ENCODE results near the gene ZNF605.
"Not testable (repeated sequence)": the region's sequence is repeated elsewhere in the genome, so short reads cannot be mapped to it uniquely, and the experiment has no call there.

Gene ZNF605

DNA sequence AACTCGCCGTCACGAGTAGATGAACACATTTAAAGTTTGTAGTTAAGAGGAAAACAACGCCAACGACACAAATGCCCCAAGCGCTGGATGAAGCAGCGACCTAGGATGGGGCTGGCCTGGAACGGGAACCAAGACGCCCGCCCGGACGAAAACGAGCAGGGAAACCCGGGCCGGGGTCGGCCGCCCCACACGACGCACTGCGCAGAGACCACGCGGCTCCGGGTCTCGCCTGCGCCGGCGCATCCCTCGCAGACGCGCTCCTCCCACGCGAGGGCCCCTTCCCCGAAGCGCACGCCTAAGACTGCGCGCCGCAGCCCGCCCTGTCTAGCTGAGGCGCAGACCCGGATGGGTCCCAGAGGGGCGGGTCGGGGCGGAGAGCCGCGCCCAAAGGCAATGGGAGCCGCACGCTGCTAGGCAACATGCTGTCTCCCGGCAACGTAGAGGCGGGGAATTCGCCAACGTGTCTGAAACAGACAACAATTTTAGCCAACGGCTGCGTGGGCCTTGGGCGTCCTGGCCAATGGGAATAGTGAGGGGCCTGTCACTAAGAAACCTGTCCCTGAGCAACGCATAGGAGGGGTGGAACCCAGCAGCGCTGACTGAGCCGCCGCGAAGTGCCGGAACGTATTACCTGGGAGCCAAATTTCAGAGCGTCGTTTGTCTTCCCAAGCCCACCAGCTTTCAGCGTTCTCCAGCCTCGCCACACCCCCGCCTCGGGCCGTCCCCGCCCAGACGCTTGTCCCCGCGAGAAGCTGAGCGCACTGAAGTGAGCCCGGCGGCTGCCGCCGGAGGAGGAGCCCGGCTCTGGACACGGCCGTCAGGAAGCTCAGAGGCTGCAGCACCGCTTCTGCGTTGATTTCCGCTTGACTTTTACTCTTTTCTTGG, 47.7 kb downstream of the ZNF605 start:
- in situ Hi-C loops (cut with MboI; ENCODE audit: low sequenced_read_pairs) = no loop called here

DNA sequence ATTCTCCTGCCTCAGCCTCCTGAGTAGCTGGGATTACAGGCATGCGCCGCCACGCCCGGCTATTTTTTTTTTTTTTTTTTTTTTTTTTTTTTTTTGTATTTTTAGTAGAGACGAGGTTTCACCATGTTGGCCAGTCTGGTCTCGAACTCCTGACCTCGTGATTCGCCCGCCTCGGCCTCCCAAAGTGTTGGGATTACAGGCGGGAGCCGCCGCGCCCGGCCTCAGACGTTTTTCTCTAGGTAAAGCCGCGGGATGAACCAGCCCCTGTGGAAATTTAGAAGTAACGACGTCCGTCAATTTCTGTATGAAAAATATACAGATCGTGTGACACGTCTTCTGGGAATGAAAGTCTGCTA, 48.3 kb downstream of the ZNF605 start:
- in situ Hi-C loops (cut with MboI; ENCODE audit: low sequenced_read_pairs) = not testable (repeated sequence)

DNA sequence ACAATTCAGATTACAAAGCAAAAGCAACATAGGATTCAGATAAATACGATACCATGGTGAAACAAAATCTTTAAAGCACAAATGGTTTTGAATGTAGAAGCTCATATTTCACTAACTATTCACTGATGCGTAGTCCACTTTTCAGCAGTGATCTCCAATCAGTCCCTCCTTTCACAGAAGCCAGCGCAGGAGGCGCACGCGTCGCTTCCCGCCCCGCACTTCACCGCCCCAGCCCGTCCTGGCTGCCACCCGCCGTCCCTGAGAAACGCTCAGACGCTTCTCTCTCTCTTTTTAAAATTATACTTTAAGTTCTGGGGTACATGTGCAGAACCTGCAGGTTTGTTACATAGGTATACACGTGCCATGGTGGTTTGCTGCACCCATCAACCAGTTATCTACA, 48.9 kb downstream of the ZNF605 start:
- in situ Hi-C loops (cut with MboI; ENCODE audit: low sequenced_read_pairs) = no loop called here

DNA sequence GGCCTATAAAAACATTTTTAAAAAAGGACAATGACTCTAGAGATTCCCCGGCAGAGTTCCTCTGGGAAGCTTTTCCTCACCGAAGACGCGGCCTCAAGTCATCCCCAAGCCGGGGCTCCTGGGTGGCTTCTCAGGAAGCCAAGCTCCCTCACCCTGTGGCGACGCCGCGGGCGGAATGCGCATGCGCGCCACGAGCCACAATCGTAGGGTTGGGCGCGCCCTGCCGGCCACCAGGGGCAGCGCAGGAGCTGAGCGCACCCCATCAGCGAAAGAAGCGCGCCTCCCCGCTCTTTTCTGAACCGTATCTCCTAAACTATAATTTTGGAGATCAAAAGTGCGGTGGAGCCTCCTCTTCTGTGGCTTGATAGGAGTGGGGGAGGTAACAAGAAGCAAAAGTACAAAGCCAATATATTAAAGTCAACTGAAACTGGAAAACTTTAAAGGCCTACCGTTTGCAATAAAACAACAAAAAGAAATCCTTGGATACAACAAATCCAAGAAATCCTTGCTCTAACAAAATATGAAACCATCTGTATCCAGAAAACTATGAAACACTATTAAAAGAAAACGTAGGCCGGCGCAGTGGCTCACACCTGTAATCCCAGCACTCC, 51.3 kb downstream of the ZNF605 start:
- in situ Hi-C loops (cut with MboI; ENCODE audit: low sequenced_read_pairs) = no loop called here

DNA sequence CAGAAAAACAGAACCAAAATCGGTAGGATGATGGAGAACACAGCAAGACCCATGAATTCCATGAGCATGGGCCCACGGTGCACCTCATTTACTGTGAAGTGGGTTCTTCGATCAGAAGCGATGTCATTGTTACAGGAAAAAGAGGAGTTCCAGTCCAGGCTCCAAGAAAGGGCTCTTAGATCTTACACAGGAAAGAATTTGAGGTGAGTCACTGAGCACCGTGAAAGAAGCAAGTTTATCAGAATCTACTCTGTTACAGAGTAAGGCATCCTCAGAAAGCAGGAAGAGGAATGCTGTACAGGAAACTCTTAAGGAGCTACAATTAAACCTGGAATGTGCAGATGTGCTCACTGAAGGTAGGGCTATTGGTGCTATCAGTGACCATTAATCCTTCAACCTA, 57.1 kb downstream of the ZNF605 start:
- in situ Hi-C loops (cut with MboI; ENCODE audit: low sequenced_read_pairs) = no loop called here

DNA sequence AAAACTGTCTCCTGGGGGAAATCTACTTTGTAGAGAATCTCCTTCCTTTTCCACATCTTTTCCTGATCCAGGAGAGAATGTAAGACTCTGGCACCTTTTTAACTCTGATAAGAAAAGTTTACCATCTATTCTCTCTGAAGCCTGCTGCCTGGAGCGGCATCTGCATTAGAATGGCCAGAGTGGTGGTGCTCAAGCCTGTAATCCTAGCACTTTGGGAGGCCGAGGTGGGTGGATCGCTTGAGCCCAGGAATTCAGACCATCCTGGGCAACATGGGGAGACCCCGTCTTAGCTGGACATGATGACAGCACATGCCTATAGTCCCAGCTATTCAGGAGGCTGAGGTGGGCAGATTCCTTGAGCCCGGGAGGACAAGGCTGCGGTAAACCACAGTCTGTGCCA, 67.3 kb downstream of the ZNF605 start:
- in situ Hi-C loops (cut with MboI; ENCODE audit: low sequenced_read_pairs) = no loop called here

DNA sequence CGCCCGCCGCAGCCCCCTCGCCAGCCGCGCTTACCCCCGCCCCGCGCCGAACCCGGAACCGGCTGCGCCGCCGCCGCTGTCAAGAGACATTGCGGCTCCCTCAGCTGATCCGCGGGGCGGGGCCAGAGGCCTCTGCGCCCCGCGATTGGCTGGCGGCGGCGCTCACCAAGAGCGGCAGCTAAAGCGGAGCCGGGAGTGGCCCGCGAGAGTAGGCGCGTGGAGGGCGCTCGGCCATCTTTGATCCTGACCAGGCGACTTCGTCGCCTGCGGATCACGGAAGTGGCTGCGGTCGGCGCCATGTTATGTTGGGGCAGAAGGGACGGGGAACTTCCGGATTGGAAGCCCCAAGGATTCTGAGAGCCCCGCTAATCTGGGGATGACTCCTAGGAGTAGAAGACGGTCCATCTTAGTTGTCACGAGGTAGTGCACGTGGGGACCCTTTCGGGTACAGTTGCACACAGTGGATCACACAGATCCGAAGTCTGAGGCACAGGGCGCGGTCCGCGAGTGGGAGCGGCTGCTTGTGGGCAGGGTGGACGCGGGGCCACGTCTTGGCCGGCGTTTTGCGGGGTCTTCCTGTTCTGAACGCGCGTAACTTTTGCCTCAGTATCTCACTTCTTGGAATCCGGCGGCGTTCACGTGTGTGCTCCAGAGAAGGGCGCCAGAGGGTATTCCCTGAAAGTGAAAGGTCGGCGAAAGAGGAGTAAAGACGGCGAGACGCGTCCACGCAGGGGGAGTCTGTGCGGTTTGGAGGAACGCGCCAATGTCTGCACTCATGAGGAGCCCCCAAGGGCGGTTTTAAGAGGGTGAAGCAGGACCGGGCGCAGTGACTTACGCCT, 68.4 kb downstream of the ZNF605 start, which contains the start of gene CHFR:
Gene CHFR (minus strand): TSS at position 93 of the 839 bp plus-strand sequence. CDS start 277 bp downstream, outside the sequence.
- in situ Hi-C loops (cut with MboI; ENCODE audit: low sequenced_read_pairs) = no loop called here

DNA sequence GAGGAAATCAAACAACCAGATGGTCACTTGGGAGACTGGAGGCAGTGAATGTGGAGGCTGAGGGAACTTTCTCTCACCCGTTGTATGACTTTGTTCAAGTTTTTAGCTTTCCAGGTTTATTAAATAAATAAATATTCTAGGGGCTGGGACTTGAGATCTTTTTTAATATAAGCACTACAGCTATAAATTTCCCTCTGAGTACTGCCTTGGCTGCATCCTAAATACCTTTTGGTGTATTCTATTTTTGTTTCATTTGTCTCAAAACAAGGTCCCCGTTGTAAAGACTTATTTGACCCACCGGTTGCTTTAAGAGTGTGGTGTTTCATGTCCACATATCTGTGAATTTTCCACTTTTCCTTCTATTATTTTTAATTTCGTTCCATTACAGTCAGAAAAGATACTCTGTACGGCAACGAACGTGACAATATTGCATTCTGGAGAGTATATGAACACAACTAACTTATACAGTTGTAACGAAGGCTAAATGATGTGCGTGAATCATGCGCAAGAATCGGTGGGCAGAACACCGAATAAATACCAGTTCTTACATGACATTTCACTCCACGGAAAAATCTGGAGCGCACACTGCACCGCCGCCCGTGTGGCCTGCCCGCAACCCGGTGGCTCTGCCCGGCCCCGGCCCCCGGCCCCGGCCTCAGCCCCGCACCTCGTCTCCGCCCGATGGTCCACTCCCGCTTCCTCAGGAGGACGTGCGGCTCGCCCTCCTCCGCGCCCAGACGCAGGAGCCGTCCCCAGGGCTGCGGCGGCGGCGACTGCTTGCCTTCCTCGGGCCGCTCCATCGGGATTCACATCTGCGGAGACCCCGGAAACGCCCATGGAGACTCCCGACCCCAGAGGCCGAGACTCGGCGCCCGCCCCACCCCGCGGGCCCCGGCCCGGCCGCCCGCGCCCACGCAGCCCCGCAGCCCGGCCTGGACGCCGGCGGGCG, 69.3 kb downstream of the ZNF605 start:
- in situ Hi-C loops (cut with MboI; ENCODE audit: low sequenced_read_pairs) = no loop called here

DNA sequence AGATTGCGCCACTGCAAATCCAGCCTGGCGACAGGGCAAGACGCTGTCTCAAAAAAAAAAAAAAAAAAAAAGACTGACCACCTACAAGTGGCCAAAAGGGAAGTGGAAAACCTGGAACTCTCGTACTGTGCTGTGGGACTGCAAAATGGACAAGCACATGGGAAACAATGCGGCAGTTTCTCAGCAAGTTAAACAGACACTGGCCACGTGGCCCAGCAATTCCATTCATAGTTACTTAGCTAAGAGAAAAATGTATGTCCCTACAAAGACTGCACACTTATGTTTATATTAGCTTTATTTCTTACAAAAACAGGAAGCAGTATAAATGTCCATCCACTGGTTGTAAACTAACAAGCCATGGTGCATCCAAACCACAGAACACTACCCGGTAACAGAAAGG, 74.3 kb downstream of the ZNF605 start:
- in situ Hi-C loops (cut with MboI; ENCODE audit: low sequenced_read_pairs) = no loop called here

DNA sequence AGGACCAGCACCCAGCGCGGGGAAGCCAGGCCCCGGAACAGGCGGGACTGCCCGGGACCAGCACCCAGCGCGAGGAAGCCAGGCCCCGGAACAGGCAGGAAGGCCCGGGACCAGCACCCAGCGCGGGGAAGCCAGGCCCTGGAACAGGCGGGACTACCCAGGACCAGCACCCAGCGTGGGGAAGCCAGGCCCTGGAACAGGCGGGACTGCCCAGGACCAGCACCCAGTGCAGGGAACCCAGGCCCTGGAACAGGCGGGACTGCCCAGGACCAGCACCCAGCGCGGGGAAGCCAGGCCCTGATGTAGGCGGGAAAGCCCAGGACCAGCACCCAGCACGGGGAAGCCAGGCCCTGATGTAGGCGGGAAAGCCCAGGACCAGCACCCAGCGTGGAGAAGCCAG, 81.5 kb downstream of the ZNF605 start:
- in situ Hi-C loops (cut with MboI; ENCODE audit: low sequenced_read_pairs) = not testable (repeated sequence)

DNA sequence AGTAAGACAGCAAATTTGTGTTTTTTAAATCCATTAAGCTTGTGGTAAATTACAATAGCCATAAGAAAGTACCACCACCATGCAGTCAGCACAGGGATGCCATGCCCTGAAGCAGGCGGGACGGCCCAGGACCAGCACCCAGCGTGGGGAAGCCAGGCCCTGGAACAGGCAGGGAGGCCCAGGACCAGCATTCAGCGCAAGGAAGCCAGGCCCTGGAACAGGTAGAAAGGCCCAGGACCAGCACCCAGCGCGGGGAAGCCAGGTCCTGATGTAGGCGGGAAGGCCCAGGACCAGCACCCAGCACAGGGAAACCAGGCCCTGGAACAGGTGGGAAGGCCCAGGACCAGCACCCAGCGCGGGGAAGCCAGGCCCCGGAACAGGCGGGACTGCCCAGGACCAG, 81.9 kb downstream of the ZNF605 start:
- in situ Hi-C loops (cut with MboI; ENCODE audit: low sequenced_read_pairs) = no loop called here

DNA sequence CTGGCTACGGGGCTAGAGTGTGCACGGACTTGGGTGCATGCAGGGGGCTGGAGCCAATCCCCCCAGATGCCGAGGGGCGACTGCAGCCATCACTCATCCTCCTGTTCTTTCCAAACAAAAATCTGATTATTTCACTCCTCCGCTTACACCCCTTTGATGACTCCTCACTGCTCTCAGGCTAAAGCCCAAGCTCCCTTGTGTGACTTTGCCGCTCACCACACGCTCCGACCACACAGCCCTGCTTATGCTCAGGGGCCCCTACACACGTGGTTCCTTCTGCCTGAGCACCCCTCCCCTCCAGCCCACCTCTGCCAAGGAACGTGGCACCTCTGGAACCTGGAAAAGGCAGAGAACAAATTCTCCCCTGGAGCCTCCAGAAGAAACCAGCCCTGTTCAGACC, 82.4 kb downstream of the ZNF605 start:
- in situ Hi-C loops (cut with MboI; ENCODE audit: low sequenced_read_pairs) = no loop called here

DNA sequence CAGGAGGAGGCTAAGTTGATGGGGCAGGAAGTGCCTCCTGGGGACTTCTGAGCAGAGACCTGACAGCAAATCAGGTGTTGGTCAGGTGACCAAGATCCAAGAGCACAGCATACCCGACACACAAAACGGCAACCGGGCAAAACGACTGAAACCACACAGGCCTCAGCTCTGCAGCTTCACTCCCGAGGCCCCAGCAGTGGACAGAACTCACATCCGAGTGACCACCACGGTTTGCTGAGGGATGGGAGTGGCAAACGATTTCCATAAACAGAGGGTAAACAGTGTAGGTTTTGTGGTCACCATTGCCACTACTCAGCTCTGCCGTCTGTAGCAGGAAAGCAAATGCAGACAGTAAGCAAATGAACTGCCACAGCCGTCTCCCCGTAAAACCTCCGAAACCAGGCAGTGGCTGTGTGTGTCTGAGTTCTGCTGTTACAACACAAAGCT, 83.1 kb downstream of the ZNF605 start:
- in situ Hi-C loops (cut with MboI; ENCODE audit: low sequenced_read_pairs) = no loop called here

DNA sequence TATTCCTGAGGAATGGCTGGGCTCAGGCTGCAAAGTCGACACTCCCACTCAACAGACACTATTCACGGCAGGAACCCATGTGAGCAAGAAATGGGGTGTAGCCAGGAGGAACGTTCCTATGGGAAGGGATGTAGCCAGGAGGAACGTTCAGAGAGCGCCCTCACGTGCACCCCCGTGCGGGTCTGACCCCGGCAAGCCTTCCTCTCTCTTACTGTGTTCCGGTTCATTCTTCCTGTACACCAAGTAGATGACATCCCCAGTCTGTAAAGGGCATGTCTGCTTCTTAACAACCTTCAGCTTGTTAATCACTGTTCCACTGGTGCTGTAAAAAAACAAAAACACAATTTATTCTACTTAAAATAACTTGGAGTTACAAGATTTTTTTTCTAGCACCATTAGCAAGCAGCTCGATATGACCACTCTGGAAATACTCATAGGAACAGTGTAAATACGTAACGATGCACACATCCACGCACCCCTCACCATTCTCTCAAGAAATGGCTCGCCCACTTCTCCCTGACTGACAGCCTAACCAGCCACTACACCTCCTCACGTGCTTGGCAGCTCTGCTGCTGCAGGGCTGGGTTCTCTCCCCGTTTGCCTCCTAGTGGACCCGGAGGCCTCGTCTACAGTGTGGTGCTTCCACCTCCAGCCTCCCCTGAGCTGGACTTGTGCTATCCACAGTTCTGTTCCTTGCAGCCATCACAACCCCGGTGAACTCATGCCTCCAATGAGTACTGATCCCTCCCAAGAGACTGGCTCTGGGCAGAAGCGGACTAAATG, 83.8 kb downstream of the ZNF605 start:
- in situ Hi-C loops (cut with MboI; ENCODE audit: low sequenced_read_pairs) = no loop called here

DNA sequence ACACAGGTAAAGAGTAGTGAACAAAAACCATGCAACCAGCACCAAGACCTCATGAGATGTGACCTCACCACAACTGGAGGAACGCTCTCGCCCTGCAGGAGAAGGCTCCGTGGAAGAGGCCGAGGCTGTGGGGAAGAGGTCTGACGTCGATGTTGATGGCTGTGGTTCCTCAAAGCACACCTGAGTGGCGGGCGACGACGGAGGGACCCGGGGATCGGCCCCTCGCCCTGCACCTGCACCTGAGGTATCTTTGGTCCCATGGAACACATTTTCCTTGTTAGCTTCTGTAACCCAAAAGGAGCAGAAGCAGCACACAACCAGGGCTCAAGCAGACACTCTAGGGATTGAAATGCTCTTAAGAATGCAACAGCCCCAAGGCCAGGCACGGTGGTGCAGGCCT, 86.6 kb downstream of the ZNF605 start:
- in situ Hi-C loops (cut with MboI; ENCODE audit: low sequenced_read_pairs) = no loop called here
